ENCODE results near the gene SHC3.

Gene SHC3

GRCh38 chr9:89051421-89052025, 127.1 kb downstream of the SHC3 start:
- TF ChIP-seq, protein P1, sequence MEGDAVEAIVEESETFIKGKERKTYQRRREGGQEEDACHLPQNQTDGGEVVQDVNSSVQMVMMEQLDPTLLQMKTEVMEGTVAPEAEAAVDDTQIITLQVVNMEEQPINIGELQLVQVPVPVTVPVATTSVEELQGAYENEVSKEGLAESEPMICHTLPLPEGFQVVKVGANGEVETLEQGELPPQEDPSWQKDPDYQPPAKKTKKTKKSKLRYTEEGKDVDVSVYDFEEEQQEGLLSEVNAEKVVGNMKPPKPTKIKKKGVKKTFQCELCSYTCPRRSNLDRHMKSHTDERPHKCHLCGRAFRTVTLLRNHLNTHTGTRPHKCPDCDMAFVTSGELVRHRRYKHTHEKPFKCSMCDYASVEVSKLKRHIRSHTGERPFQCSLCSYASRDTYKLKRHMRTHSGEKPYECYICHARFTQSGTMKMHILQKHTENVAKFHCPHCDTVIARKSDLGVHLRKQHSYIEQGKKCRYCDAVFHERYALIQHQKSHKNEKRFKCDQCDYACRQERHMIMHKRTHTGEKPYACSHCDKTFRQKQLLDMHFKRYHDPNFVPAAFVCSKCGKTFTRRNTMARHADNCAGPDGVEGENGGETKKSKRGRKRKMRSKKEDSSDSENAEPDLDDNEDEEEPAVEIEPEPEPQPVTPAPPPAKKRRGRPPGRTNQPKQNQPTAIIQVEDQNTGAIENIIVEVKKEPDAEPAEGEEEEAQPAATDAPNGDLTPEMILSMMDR (IDR thresholded peaks at IDR 0.05; ENCODE audit: low read depth, low read length, missing control alignments) = no peak
- H3K4me3 ChIP-seq (ENCODE audit: low read depth, low read length) = no peak overlapping the region
- in situ Hi-C loops (cut with HindIII; ENCODE audit: low sequenced_read_pairs) = no loop called here
- DNase-seq (ENCODE audit: low read depth) = no peak

- no peak for DNase-seq (ENCODE audit: low read depth)
- TF ChIP-seq, protein P1 (IDR thresholded peaks at IDR 0.05; ENCODE audit: low read depth, low read length, missing control alignments) = no peak
- H3K4me3 ChIP-seq (ENCODE audit: low read depth, low read length) = no peak overlapping the region
- in situ Hi-C loops (cut with HindIII; ENCODE audit: low sequenced_read_pairs) = no loop called here
Measured at GRCh38 chr9:89049646-89050045, 129.0 kb downstream of the SHC3 start.

DNA sequence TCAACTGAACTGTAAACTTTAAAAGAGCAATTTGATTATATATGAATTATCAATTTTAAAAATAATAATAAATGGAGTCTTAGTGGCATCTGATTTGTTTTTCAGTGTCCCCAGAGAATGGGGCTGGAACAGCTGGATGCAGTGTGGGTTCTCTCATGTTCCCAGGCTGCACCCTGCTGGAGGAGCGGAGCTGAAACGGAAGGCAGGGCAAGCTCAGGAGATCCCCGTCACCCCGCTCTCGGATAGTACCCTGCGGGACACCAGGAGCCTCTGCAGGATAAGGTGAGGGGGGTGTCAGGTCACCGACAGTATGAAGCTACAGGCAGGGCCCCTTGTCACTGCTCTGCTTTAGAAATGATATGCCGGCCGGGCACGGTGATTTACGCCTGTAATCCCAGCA, 130.0 kb downstream of the SHC3 start:
- TF ChIP-seq, protein P1 (IDR thresholded peaks at IDR 0.05; ENCODE audit: low read depth, low read length, missing control alignments) = no peak
- in situ Hi-C loops (cut with HindIII; ENCODE audit: low sequenced_read_pairs) = no loop called here
- H3K4me3 ChIP-seq (ENCODE audit: low read depth, low read length) = no peak overlapping the region
- no peak for DNase-seq (ENCODE audit: low read depth)

DNA sequence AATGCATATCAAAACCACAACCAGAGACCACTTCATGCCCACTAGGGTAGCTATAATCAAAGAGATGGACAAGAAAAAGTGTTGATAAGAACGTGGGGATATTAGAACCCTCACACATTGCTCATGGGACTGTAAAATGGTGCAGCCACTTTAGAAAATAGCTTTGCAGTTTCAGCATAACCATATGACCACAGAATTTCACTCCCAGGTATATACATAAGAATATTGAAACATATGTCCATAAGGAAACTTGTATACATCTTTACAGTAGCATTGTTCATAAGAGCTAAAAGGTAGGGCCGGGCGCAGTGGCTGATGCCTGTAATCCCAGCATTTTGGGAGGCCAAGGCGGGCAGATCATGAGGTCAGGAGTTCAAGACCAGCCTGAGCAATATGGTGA, 131.0 kb downstream of the SHC3 start:
- in situ Hi-C loops (cut with HindIII; ENCODE audit: low sequenced_read_pairs) = no loop called here
- TF ChIP-seq, protein P1 (IDR thresholded peaks at IDR 0.05; ENCODE audit: low read depth, low read length, missing control alignments) = no peak
- H3K4me3 ChIP-seq (ENCODE audit: low read depth, low read length) = no peak overlapping the region
- no peak for DNase-seq (ENCODE audit: low read depth)

- TF ChIP-seq, protein P1 (IDR thresholded peaks at IDR 0.05; ENCODE audit: low read depth, low read length, missing control alignments) = no peak
- in situ Hi-C loops (cut with HindIII; ENCODE audit: low sequenced_read_pairs) = no loop called here
- peak; percentile 50 for DNase-seq (ENCODE audit: low read depth)
Measured at GRCh38 chr9:89046832-89047231, 131.8 kb downstream of the SHC3 start.

GRCh38 chr9:89044881-89045280, 133.7 kb downstream of the SHC3 start:
- H3K4me3 ChIP-seq (ENCODE audit: low read depth, low read length) = no peak overlapping the region
- in situ Hi-C loops (cut with HindIII; ENCODE audit: low sequenced_read_pairs) = no loop called here
- TF ChIP-seq, protein P1 (IDR thresholded peaks at IDR 0.05; ENCODE audit: low read depth, low read length, missing control alignments) = no peak
- no peak for DNase-seq (ENCODE audit: low read depth)

More at GRCh38 chr9:89046832-89047231, 131.8 kb downstream of the SHC3 start:
- no peak overlapping the region for H3K4me3 ChIP-seq (ENCODE audit: low read depth, low read length)

Data from astrocyte of the cerebellum (primary cell).